Nephron progenitor cell (in vitro differentiated cells): ENCODE results near the gene PCNP.
A peak's percentile ranks its signal among the peaks of the same experiment; 100 is the strongest.
"Not testable (repeated sequence)": the region's sequence is repeated elsewhere in the genome, so short reads cannot be mapped to it uniquely, and the experiment has no call there.

Experiments used
- DNase-seq: peaks from one replicate; pipeline ENCODE4 v3.0.0; 2021
- H3K27ac Mint-ChIP-seq: 2 replicates; pipeline ENCODE4 v1.8.0; 2021; ENCODE audit warnings: mild to moderate bottlenecking, moderate library complexity, mixed read lengths
- H3K27me3 Mint-ChIP-seq: 2 replicates; pipeline ENCODE4 v1.8.0; 2021; ENCODE audit warnings: mild to moderate bottlenecking, low read depth, mixed read lengths; ENCODE audit not compliant: poor library complexity
- H3K36me3 Mint-ChIP-seq: 2 replicates; pipeline ENCODE4 v1.8.0; 2021; ENCODE audit warnings: low read depth, mixed read lengths
- H3K4me1 Mint-ChIP-seq: 2 replicates; pipeline ENCODE4 v1.8.0; 2021; ENCODE audit warnings: mixed read lengths
- H3K4me3 Mint-ChIP-seq: 2 replicates; pipeline ENCODE4 v1.8.0; 2021; ENCODE audit warnings: mild to moderate bottlenecking, moderate library complexity, mixed read lengths
- H3K9me3 Mint-ChIP-seq: 2 replicates; pipeline ENCODE4 v1.8.0; 2021; ENCODE audit warnings: mild to moderate bottlenecking, moderate library complexity, mixed read lengths
- CTCF ChIP-seq: fragments of 200-600 bp; sonication (generic); IDR thresholded peaks from 2 replicates; pipeline ENCODE4 v1.5.0; 2021; ENCODE audit warnings: antibody characterized with exemption

The PCNP gene

DNA sequence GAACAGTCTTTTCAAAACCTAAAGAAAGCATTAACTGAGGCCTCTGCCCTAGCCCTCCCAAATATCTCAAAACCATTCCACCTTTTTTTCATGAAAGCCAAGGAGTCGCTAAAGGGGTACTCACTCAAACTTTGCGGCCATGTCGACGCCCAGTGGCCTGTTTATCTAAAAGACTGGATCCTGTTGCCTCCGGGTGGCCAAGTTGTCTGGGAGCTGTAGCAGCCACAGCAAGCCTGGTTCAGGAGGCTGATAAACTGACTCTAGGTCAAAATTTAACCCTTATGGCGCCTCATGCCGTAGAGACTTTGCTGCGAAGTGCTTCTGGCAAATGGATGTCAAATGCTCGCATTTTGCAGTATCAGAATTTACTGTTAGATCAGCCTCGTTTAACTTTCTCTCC, 63.5 kb downstream of the PCNP start:
- TF ChIP-seq CTCF, result no peak
- H3K4me1 Mint-ChIP-seq, result peaks cover 25% of the 10 kb centered on the region
- H3K27ac Mint-ChIP-seq, result no peak overlapping the region
- H3K4me3 Mint-ChIP-seq, result no peak overlapping the region
- peaks cover 11% of the 10 kb centered on the region for H3K27me3 Mint-ChIP-seq
- H3K36me3 Mint-ChIP-seq, result no peaks in the 10 kb centered on the region
- H3K9me3 Mint-ChIP-seq, result no peaks in the 10 kb centered on the region
- DNase-seq, result no peak

- peak; percentile 7 for DNase-seq
- peaks cover 25% of the 10 kb centered on the region for H3K4me1 Mint-ChIP-seq
Observed at GRCh38 chr3:101638261-101638745, 64.3 kb downstream of the PCNP start.

GRCh38 chr3:101639280-101639963, 65.4 kb downstream of the PCNP start:
- Mint-ChIP-seq H3K9me3 (no peaks in the 10 kb centered on the region), H3K27ac (no peak overlapping the region), H3K4me3 (no peak overlapping the region), H3K4me1 (peaks cover 24% of the 10 kb centered on the region), H3K27me3 (peaks cover 9% of the 10 kb centered on the region), H3K36me3 (no peaks in the 10 kb centered on the region)
- TF ChIP-seq CTCF, result no peak
- DNase-seq, result no peak

More at GRCh38 chr3:101638261-101638745, 64.3 kb downstream of the PCNP start:
- Mint-ChIP-seq H3K36me3 (no peaks in the 10 kb centered on the region), H3K9me3 (no peaks in the 10 kb centered on the region), H3K27me3 (peaks cover 11% of the 10 kb centered on the region), H3K4me3 (no peak overlapping the region), H3K27ac (peak overlapping the region; percentile 81)
- TF ChIP-seq CTCF, result no peak

- no peak for TF ChIP-seq CTCF
- Mint-ChIP-seq H3K4me3 (no peak overlapping the region), H3K27me3 (peaks cover 7% of the 10 kb centered on the region), H3K9me3 (no peaks in the 10 kb centered on the region), H3K27ac (no peak overlapping the region), H3K4me1 (peaks cover 16% of the 10 kb centered on the region), H3K36me3 (no peaks in the 10 kb centered on the region)
- DNase-seq, result no peak
Observed at GRCh38 chr3:101640256-101640655, 66.3 kb downstream of the PCNP start.

DNA sequence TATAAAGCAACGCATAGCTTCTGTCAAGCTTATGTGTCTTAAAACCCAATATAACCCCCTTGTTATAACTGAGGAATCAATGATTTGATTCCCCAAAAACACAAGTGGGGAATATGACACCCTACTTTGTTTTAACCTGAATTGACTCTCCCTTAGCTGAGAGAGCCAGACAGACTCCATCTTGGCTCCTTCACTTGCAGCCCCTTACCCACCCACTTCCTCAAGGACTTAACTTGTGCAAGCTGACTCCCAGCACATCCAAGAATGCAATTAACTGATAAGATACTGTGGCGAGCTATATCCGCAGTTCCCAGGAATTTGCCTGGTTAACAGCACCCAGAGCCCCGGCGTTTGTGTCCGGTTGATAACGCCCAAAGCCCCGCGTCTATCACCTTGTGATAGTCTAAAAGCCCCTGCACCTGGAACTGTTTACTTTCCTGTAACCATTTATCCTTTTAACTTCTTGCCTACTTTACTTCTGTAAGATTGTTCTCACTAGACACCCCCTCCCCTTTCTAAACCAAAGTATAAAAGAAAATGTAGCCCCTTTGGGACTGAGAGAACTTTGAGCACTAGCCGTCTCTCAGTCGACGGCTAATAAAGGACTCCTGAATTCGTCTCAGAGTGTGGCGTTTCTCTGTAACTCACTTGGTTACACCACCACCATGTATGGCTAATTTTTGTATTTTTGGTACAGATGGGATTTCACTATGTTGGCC, 67.6 kb downstream of the PCNP start:
- DNase-seq, H3K9me3 Mint-ChIP-seq, H3K27ac Mint-ChIP-seq, H3K27me3 Mint-ChIP-seq, H3K36me3 Mint-ChIP-seq, H3K4me3 Mint-ChIP-seq: not testable (repeated sequence)
- H3K4me1 Mint-ChIP-seq, result peaks cover 16% of the 10 kb centered on the region

DNA sequence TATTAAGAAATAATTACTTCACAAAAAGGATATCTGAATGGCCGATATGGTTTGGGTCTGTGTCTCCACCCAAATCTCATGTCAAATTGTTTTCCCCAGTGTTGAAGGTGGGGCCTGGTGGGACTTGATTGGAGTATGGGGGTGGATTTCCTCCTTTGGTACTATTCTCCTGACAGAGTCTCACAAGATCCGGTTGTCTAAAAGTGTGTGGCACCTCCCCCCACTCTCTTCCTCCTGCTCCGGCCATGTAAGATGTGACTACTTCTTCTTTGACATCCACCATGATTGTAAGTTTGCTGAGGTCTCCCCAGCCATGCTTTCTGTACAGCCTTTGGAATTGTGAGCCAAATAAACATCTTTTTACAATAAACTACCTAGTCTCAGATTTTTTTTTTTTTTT, 68.5 kb downstream of the PCNP start:
- DNase-seq, result no peak
- H3K27me3 Mint-ChIP-seq, result peaks cover 7% of the 10 kb centered on the region
- H3K4me1 Mint-ChIP-seq, result peaks cover 16% of the 10 kb centered on the region
- no peak overlapping the region for H3K4me3 Mint-ChIP-seq
- no peaks in the 10 kb centered on the region for H3K9me3 Mint-ChIP-seq
- TF ChIP-seq CTCF, result no peak
- no peak overlapping the region for H3K27ac Mint-ChIP-seq
- peaks cover 2% of the 10 kb centered on the region for H3K36me3 Mint-ChIP-seq
